ENCODE results near the gene ARID1B.

DNA sequence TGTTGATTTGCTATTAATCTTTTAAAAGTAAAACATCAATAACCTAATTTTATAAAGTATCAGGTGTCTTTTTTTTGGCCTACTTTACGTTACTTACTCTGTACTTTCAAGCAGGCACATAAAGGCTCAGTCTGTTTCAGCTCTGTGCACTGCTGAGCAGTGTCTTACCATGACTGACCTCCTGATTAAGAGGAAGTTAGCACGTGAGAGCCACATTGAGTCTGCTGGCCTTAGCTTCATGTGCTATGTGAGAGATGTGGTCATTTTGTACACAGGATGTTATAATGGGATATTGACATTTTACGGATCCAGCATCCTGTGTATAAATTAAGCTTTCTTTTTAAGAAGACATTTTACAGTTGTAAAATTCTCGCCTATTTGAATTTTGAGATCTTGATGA is 31.9 kb downstream of the ARID1B start:
- TF ChIP-seq GABPA (IDR thresholded peaks at IDR 0.05; ENCODE audit: low read depth) (no peak), POLR2A (IDR thresholded peaks at IDR 0.05; ENCODE audit: low read depth, low read length) (0 out of 2 replicates have a peak, but pooled peaks have one; percentile 35), GATAD2B (conservative IDR thresholded peaks at IDR 0.05; ENCODE audit: low read depth) (no peak), FOXK2 (IDR thresholded peaks at IDR 0.05) (no peak), MTA3 (IDR thresholded peaks at IDR 0.05; ENCODE audit: borderline replicate concordance, low read length) (no peak), JUND (IDR thresholded peaks at IDR 0.05; ENCODE audit: low read depth, low read length) (no peak), SP1 (IDR thresholded peaks at IDR 0.05; ENCODE audit: low read depth, low read length) (no peak), SUZ12 (IDR thresholded peaks at IDR 0.05; ENCODE audit: unreplicated experiment) (no peak), TCF3 (IDR thresholded peaks at IDR 0.05; ENCODE audit: borderline replicate concordance, insufficient read depth, low read depth, low read length) (no peak), RAD21 (IDR thresholded peaks at IDR 0.05; ENCODE audit: insufficient read depth, low read depth, low read length) (no peak), EZH2 (IDR thresholded peaks at IDR 0.05; ENCODE audit: borderline replicate concordance, control insufficient read depth, low read depth, low read length) (no peak)
- TF ChIP-seq, protein P1, sequence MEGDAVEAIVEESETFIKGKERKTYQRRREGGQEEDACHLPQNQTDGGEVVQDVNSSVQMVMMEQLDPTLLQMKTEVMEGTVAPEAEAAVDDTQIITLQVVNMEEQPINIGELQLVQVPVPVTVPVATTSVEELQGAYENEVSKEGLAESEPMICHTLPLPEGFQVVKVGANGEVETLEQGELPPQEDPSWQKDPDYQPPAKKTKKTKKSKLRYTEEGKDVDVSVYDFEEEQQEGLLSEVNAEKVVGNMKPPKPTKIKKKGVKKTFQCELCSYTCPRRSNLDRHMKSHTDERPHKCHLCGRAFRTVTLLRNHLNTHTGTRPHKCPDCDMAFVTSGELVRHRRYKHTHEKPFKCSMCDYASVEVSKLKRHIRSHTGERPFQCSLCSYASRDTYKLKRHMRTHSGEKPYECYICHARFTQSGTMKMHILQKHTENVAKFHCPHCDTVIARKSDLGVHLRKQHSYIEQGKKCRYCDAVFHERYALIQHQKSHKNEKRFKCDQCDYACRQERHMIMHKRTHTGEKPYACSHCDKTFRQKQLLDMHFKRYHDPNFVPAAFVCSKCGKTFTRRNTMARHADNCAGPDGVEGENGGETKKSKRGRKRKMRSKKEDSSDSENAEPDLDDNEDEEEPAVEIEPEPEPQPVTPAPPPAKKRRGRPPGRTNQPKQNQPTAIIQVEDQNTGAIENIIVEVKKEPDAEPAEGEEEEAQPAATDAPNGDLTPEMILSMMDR (IDR thresholded peaks at IDR 0.05 in 2 of 3, conservative IDR thresholded peaks at IDR 0.05 in 1 of 3; ENCODE audit: control insufficient read depth in 2 of 3, extremely low read depth in 1 of 3, insufficient read depth in 1 of 3, low read depth in 3 of 3, low read length in 3 of 3), result no peak
- TF ChIP-seq, protein P2, sequence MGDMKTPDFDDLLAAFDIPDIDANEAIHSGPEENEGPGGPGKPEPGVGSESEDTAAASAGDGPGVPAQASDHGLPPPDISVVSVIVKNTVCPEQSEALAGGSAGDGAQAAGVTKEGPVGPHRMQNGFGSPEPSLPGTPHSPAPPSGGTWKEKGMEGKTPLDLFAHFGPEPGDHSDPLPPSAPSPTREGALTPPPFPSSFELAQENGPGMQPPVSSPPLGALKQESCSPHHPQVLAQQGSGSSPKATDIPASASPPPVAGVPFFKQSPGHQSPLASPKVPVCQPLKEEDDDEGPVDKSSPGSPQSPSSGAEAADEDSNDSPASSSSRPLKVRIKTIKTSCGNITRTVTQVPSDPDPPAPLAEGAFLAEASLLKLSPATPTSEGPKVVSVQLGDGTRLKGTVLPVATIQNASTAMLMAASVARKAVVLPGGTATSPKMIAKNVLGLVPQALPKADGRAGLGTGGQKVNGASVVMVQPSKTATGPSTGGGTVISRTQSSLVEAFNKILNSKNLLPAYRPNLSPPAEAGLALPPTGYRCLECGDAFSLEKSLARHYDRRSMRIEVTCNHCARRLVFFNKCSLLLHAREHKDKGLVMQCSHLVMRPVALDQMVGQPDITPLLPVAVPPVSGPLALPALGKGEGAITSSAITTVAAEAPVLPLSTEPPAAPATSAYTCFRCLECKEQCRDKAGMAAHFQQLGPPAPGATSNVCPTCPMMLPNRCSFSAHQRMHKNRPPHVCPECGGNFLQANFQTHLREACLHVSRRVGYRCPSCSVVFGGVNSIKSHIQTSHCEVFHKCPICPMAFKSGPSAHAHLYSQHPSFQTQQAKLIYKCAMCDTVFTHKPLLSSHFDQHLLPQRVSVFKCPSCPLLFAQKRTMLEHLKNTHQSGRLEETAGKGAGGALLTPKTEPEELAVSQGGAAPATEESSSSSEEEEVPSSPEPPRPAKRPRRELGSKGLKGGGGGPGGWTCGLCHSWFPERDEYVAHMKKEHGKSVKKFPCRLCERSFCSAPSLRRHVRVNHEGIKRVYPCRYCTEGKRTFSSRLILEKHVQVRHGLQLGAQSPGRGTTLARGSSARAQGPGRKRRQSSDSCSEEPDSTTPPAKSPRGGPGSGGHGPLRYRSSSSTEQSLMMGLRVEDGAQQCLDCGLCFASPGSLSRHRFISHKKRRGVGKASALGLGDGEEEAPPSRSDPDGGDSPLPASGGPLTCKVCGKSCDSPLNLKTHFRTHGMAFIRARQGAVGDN (IDR thresholded peaks at IDR 0.05), result peak; percentile 93
- TF ChIP-seq, protein P3, sequence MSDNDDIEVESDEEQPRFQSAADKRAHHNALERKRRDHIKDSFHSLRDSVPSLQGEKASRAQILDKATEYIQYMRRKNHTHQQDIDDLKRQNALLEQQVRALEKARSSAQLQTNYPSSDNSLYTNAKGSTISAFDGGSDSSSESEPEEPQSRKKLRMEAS (IDR thresholded peaks at IDR 0.05; ENCODE audit: low read depth, low read length), result peak; percentile 59

Measured in GM12878 (cell line).